C4-2B (cell line): ENCODE data around the gene GP9.
"Not testable (repeated sequence)": the region's sequence is repeated elsewhere in the genome, so short reads cannot be mapped to it uniquely, and the experiment has no call there.

ENCODE experiments used
- H3K27ac ChIP-seq: fragments of 450-650 bp; 2 replicates; pipeline ENCODE4 v1.5.1; 2017
- CTCF ChIP-seq: fragments of 450-650 bp; conservative IDR thresholded peaks from 2 replicates; pipeline ENCODE4 v1.5.1; 2017; ENCODE audit warnings: mild to moderate bottlenecking
- ZFX ChIP-seq: fragments of 450-650 bp; IDR thresholded peaks from 2 replicates; pipeline ENCODE4 v1.6.1; 2017

Gene GP9

DNA sequence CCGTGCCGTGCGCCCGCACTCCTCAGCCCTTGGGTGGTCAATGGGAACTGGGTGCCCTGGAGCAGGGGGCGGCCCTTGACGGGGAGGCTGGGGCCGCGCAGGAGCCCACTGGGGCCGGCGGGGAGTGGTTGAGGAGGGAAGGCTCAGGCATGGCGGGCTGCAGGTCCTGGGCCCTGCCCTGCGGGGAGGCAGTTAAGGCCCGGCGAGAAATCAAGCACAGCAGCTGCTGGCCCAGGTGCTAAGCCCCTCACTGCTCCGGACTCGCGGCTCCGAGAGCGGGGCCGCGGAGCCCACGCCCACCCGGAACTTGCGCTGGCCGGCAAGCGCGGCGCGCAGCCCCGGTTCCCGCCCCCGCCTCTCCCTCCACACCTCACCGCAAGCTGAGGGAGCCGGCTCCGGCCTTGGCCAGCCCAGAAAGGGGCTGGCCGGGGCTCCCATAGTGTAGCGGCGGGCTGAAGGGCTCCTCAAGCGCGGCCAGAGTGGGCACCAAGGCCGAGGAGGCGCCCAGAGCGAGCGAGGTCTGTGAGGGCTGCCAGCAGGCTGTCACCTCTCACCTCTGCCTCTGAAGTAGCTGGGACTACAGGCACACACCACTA is 7.8 kb downstream of the GP9 start:
- TF ChIP-seq CTCF (no peak), ZFX (no peak)
- peak overlapping the region; percentile 54 for H3K27ac ChIP-seq

GRCh38 chr3:129069313-129070085 is 8.9 kb downstream of the GP9 start:
- H3K27ac ChIP-seq, result not testable (repeated sequence)

DNA sequence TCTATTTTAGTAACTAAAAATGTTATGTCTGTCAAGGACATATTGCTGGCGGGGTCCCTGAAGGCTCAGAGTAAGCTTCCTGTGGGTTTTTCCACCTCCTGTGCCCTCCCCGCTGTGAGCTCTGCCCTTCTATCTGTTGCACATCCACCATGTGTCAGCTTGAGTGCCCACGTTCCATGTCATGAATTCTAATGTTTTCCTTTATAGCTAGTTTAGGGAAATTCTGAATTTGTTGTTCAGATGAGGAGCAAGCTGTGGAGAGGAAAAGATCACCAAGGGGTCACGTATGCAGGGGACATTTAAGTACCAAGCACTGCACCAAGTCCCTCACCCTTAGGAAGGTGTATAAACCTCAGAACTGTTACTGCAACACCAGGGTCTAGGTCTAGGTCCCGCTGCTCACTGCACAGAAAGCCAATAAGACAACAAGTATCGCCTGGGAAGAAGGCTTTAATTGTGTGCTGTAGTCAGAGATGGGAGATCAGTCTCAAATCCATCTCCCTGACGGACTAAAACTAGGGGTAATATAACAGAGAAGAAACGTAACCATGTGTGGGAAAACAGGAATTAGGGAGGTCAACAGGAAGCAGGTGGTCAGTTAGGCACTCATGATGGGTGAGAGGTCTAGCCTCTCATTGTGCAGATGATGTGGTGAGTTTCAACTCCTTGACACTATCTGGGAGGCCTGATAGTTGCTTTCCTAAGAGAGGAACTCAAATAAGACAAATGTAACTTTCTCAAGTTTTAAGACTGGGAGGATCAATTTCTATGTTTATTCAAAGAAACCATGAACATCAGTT is 9.7 kb downstream of the GP9 start:
- no peak overlapping the region for H3K27ac ChIP-seq
- TF ChIP-seq ZFX (no peak), CTCF (no peak)

- TF ChIP-seq CTCF (no peak), ZFX (no peak)
- H3K27ac ChIP-seq, result no peak overlapping the region
These were observed 16.6 kb downstream of the GP9 start for GRCh38 chr3:129077222-129077621.

- no peak overlapping the region for H3K27ac ChIP-seq
- TF ChIP-seq ZFX (no peak), CTCF (no peak)
These were observed 17.9 kb downstream of the GP9 start for GRCh38 chr3:129078510-129078909.

- H3K27ac ChIP-seq, result no peak overlapping the region
- TF ChIP-seq CTCF (no peak), ZFX (no peak)
These were observed 20.9 kb downstream of the GP9 start for GRCh38 chr3:129081503-129081902.

GRCh38 chr3:129082026-129082425 is 21.4 kb downstream of the GP9 start:
- no peak overlapping the region for H3K27ac ChIP-seq
- TF ChIP-seq ZFX (no peak), CTCF (no peak)
